ENCODE data around the gene OR5B21.

The OR5B21 gene

DNA sequence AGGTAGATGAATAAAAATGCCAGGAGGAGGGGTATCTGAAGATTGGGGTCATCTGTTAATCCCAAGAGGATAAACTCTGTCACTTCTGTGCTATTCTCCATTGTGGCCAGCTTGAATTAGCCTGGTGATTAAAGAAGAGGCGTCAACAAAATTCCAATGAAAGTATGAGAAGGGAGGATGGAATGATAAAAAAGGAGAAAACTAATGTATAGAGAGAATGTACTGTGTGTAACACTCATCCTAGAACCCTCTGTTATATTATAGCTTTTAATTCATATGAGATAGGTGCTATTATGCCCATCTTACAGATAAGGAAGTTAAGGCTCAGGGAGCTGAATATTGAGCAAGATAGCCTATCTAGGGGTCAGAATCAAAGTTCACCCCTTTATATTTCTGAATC is at the start of gene OR5B21:
Gene OR5B21 (minus strand): TSS at position 101 of the 400 bp plus-strand sequence. CDS start 0 bp downstream, at position 101.
- no peak for DNase-seq

DNA sequence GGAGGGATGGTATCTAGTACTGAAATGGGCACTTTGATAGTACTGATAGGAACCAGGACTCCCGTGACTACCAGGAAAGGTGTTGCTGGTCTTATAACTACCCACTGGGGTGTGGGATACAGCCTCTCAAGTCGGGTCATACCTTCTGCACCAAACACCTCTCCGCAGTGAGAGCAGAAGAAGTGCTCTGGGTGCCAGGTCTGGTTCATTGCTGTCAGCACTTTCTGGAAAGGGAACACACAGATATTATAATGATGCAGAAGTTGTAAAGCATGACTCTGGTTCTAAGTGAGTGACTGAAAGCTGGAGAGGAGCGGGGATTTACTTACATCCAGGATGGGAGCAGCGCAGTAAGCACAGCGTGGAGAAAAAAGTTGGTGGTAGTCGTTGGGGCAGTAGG is 41.7 kb upstream of the OR5B21 start:
- DNase-seq = no peak

DNA sequence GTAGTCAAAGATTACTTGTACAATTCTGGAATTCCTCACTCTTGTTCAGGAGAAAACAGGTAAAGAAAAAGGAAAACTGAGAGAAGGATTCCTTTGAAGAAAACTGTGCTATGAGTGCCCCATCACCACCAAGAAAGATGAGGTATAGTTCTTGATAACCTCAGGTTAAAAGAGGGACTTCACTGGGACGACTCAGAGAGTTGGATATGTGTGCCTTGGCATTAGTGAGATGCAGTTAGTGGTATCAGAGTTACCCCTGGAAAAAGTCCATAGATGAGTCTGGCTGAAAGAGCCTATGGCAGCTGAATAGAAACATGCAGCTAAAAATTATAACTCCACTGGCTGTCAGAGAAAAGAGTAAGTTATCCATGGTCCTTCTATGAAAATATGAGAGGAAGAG is 38.9 kb upstream of the OR5B21 start:
- no peak for DNase-seq

DNA sequence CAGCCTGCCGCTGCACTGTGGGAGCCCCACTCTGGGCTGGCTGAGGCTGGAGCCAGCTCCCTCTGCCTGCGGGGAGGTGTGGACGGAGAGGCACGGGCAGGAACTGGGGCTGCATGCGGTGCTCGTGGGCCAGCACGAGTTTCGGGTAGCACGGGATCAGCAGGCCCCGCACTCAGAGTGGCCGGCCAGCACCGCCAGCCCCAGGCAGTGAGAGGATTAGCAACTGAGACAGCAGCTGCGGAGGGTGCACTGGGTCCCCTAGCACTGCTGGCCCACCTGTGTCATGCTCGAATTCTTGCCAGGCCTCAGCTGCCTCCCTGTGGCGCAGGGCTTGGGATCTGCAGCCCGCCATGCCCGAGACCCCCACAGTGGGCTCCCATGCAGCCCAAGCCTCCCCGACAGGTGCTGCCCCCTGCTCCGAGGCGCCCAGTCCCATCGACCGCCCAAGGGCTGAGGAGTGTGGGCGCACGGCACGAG is 24.0 kb upstream of the OR5B21 start:
- no peak for DNase-seq

DNA sequence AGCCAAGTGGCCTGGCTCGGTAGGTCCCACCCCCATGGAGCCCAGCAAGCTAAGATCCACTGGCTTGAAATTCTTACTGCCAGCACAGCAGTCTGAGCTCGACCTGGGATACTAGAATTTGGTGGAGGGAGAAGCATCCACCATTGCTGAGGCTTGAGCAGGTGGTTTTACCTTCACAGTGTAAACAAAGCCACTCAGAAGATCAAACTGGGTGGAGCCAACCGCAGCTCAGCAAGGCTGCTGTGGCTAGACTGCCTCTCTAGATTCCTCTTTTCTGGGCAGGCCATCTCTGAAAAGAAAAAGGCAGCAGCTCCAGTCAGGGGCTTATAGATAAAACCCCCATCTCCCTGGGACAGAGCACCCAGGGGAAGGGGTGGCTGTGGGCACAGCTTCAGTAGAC is 22.3 kb upstream of the OR5B21 start:
- DNase-seq = no peak

DNA sequence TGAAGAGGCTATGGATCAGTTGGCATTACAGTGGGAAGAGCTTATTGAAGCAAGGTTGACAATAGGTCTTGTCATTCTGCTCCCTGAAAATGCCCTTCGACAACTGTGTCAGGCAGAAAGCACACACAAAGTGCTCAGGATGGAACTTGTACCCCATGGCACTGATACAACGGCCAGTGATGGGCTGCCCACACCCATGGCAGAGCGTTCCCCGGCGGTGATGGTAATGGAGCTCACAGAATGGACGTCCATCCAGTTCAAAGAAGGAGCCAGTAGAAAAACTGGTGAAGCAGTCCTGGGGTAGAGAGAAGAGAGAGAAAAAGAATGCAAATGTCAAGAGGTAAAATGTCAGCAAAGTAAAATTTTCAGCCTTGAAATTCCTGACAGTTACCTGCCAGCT is 19.5 kb upstream of the OR5B21 start:
- DNase-seq = no peak

DNA sequence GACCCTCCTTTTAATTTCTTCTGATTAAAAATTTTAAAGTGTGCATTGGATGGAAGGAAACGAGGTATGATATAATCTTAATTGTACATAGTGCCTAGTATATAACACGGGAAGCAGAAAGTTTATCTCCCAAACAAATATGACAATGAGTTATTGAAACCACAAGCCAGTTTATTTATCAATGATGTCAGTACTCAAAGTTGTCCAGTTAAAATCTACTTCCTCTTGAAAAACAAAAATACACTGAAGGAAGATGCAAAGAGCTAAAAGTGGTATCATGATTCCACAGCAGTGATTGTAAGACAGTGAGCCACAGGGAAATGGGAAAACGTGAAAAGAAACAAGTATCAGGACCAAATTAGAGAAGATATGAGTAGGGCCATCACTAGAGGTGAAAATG is 18.8 kb upstream of the OR5B21 start:
- no peak for DNase-seq

DNA sequence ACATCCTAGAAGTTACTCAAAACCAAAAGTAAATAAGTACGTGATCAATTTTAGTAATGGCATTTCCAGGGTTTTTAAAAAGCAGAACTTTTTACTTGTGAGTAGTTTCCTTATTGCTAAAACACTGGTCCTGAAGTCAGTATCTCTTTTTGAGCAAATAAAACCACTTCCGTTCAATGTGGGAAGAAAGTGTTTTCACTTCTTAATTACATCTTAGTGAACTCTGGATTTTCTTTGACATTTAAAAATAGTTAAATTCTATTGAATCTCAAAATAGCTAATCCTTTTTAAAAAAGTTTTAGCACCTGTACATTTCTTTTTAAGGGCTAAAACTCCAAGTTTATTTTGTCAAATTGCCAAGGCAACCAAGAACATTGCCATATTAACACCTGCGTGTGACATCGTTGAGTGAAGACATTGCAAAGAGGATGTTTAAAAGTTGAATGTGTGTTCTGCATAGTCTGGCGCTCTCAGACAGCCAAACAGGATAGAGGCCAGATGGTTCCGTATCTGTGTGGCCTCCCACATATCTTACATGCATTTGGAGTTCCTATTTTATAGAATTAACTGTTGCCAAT is 17.2 kb upstream of the OR5B21 start:
- DNase-seq = no peak

DNA sequence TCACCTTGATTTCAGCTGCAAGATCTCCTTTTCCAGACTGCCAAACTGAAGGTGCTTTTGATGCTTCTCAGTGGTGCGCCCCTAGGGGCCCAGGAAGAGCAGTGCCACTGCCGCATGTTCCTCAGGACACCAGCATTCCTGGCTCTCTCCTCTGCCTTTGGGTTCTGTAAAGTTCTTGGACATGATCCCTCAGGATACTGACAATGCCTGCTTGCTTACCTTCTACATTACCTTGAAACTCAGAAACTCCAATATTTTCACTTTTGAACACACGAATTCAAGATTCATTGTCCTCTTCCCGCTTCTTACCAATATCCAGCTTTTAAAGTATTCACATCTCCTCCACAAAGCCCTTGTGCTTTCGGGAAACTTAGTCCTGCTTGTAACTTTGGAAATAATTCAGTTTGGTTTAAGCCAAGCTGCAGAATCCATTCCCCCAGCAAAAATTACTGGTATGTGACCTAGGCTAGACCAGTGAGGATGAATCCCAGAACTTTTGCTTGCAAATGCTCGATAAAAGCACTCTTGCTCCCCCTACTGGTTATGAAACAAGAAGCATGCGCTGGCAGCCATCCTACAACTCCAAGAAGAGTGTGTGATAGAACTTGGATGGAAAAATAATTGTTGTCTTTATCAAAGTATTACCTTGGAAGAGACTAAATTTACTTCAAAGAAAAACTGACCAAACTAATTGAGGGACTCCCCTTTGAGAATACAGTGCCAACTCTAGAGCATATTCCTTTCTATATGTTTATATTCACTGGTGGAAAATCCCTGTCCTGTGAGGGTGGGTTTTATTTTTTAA is 16.5 kb upstream of the OR5B21 start:
- DNase-seq = peak; percentile 84

DNA sequence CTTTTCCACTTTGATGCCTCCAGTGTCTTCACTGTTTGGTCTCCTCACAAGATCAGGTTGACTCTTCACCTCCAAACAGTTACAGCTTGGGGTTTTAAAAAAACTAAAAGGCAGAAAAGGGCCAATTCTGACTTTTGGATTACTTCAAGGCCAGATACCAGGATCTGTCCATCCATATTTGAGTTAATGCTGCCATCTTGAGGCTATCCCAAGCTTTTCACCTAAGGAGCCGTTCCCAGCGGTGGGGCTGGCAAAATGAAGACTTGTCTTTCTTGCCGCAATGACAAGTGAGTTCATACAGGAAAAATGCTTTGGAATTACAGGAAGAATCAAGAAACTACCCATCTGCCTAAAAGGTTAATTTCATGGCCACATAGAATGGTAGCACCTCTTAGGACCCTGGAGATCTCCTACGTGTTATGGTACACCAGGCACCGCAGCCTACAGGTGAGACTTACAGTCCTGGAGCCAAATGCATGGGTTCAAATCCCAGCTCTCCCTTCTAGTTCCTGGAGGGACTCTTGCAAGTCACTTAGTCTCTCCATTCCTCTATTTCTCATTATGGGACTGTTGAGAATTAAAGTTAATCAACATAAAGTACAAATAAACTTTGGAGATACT is 6.0 kb upstream of the OR5B21 start:
- DNase-seq = peak; percentile 58

DNA sequence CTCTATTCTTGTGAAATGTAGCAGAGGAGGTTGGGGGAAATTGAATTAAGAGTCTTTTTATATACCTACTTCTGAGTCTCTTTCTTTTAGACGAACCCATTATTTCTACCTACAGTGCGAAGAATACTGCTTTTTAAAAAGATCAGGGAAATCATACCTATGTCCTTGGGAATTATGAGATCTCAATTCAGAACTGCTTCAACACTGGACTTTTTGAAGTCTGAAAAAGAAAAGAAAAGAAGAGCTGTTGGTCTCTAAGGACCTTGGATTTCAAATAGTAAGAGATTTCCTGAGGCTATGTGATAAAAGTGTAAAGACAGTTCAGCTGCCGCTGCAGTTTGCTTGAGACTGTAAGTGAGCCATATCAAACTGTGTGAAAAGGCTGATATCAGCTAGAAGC is 3.7 kb upstream of the OR5B21 start:
- DNase-seq = no peak

DNA sequence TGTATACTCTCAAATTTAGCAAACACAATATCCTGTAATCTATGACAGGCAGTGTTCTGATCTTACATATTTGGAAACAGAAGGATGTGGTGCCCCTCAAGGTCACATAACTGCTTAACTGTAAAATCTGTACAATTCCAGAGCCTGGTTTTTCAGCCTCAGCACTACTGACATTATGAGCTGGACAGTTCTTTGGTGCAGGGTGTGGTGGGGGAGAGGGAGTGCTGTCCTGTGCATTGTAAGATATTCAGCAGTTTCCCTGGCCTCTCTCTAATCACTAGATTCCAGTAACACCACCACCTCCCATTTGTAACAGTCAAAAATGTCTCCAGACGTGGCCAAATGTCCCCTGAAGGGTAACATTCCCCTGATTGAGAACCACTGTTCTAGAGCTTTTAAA is 1.8 kb upstream of the OR5B21 start:
- no peak for DNase-seq

DNA sequence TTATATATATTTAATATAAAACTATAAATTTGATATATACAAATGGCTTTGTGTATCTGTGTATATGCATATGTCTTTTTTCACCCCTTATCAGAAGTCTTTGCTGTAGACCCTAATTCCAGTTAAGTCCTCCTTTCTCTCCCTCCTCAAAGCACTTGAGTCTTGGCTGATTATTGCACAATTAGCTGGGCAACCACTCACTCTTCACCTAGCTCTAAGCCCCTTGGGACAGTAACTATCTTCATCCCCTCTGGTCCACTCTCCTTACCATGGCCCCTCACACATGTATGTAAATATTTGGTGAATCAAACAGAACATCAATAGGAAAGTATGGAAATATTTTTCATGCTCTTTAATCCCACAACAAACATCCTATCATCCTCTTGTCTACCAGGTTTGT is 909 bp upstream of the OR5B21 start:
- DNase-seq = no peak

DNA sequence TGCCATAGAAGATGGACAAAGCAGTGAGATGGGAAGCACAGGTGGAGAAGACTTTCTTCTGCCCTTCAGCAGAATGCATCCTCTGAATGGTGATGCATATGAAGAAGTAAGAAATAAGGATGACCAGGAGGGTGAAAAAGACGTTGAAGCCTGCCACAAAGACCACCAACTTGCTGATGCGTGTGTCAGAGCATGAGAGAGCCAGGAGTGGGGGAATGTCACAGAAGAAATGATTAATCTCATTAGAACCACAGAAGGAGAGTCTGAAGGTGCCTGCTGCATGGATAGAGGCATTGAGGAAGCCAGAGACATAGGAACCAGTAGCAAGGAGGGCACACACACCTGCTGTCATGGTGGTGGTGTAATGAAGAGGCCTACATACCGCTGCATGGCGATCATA is 550 bp downstream of the OR5B21 start:
- DNase-seq = no peak

DNA sequence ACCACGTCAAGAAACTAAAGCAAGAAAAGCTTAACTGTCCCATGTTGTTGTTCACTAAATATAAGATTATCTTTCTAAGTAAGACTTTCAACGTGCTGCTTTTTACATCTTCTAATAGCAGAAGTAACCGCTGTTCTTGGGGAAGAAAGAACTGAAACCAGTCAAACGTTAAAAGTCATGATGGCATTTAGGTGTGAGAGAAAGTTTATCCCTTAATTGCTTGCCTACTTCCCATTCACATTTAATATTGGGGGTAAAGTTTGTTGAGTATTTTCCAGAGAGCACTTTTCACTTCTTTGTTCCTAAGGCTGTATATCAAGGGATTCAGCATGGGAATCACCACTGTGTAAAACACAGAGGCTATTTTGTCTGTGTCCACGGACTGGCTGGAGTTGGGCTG is 970 bp downstream of the OR5B21 start:
- no peak for DNase-seq

DNA sequence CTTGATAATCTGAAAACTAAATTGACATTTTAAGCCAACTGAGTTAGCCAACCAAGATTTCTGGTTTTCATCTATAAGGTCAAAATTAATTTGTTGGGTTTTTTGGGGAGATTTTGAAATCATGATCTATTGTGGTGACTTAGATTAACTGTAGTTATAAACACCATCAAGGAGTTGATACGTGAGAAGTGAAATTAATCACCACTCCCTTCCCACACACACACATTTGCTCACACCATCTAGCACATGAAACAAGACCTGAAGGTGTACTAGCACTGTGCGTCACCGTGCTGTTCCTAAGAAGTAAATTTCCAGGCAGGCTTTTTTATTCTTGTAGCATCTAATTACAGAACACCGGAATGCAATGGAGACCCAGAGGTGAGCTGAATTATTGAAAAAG is 2.1 kb downstream of the OR5B21 start:
- no peak for DNase-seq

DNA sequence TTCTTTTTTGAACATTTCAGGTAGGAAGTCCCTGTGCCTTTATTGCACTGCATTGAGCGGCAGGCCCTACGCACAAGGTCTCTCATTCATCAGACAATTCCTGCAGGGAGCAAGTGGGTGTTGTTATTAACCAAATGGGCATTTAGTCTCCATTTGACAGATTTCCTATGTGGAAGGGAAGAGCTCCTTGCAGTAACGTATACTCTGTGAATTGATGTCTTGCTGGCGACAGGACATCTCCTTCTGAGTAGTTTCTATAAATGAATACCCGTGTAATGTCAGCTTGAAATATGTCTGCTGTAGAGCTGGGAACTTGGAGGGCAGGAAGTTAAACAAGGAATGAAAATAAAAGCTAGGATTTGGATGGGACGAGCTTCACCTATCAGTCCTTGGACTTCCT is 3.7 kb downstream of the OR5B21 start:
- DNase-seq = no peak

DNA sequence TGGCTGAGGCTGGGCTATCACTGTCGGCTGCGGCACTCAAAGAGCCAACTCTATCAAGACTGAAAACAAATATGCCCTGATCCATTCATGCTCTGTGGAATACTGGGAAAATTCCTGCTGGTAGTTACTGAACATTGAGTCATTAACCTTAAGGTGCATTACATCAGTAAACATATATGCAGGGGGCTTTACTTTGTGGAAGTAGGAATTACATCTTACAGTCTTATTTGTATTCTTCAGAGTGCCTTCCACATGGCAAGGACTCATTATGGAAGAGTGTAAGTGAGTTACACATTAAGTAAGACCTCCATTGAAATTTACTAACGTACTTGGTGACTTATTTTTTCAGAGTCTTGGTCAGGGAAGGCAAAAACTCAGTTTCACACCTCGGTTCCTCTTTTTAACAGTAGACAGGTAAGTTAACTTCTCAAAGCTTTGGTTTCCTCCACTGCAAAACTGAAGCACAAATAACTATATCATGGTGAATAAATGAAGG is 4.5 kb downstream of the OR5B21 start:
- DNase-seq = no peak

DNA sequence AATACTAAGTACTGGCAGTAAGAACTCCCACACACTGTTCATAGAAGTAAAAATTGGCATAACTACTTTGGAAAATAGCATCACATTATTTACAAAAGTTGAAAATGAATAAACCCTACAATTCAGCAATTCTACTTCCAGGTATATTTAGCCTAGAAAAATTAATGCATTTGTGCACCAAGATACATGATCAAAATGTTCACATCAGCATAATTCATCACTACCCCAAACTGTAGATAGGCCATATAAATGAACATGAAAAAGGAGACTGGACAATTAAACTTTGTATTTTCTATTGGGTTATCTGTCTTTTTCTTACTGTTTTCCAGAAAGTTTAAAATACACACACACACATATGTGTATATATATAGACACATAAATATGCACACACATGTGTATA is 5.9 kb downstream of the OR5B21 start:
- DNase-seq = no peak

DNA sequence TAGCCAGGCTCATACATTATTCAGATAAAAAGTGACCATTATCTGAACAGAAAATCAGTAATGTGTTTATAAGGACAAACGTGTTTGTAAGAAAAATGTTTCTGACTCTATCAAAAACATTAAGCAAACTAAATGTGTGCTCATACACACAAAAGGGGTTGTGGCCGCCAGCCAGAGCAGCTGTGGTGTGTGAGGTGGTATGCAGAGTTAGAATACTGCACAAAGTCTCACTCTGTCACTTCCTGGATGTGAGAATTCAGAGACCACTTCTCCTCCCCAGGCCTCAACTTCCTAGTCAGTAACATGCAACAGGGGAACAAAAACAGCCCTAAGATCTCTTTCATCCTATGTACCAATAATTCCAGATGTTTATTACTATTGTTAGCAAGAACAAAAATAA is 9.4 kb downstream of the OR5B21 start:
- no peak for DNase-seq

DNA sequence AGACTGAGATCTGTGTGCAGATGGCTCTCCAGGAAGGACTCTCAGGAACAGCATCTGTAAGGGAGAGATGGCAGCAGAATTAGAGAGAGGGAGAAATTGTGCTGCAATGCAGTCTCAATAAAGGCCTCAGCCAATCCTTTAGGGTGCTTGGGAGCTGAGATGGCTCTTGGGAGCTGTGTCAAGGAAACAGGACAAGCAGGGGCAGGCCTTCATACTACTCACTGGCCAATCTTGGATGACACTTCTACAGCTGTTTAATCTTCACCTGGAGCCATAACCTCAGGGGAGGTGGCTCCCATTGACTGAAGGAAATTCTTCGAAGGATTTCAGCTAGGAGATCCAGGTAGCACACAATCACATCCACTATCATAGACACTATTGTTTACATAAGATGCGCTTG is 10.0 kb downstream of the OR5B21 start:
- no peak for DNase-seq

DNA sequence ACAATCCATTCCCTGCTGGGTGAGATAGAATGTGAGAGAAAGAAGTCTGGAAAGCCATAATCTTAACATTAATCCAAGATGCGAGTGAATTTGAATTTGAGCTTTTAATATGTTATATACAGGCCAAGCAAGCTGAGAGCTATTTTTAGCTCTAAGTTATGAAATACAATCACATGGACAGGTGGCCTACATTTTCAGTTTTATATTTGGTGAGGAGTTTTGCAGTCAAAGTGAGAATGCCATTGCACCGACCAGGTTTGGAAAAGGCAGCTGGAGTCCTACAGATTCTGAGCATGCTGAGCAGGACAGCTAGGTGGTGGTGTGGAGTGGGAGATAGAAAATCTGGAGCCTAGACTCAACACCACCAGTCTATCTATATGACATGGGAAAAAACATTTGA is 12.0 kb downstream of the OR5B21 start:
- DNase-seq = no peak

DNA sequence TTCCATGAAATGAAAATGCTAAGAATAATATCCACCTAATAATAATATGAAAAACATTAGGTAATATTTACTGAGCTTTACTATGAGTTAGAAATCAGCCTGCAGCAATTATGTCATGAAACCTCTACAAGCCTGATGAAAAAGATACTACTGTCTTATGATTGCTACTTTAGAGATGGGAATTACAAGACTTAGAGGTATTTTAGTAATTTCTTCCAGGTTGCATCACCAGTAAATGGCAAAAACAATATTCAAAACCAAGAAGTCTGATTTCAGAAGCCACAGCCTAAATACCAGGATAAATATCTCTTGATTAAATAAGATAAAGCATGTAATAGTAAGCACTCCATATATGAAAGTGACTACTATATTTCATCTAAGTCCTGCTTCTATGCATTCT is 13.8 kb downstream of the OR5B21 start:
- DNase-seq = no peak

DNA sequence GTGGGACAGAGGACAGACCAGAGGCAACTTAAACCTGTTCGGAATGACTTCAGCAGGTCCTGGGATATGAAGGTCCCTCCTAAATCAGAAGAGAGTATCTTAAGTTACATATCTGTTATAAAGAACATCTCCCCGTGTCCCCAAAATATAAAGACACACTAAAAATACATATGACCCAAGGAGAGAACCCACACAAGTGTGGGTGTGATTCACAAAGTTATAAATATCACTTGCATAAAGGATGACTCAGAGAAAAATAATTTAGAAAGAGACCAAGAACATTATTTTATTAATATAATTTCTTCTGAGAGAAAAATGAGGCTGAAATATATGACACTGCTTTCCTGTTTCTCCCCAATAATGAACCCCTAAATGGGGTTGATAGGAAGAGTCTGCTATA is 14.2 kb downstream of the OR5B21 start:
- DNase-seq = no peak

Measured in amniotic stem cell (primary cell).